Measurements from ENCODE around the gene RIT2. TPM values are rescaled to one million over a fixed set of nuclear protein-coding genes. Genes with fewer than 3 reads are reported as not detected.
A peak's percentile ranks its signal among the peaks of the same experiment; 100 is the strongest.

RIT2 gene
- total RNA-seq, 1 donor from 2014 or later: not detected

GRCh38 chr18:42778024-42778423, 337.5 kb downstream of the RIT2 start:
- H3K27me3 ChIP-seq: no peaks in the 10 kb centered on the region

GRCh38 chr18:42773870-42774269, 341.6 kb downstream of the RIT2 start:
- no peak overlapping the region for H3K27ac ChIP-seq
- no peaks in the 10 kb centered on the region for H3K9me3 ChIP-seq (ENCODE audit: low read depth)
- Mint-ChIP-seq H3K9me3 (no peaks in the 10 kb centered on the region), H3K36me3 (no peaks in the 10 kb centered on the region), H3K4me3 (no peak overlapping the region), H3K27ac (no peak overlapping the region), H3K4me1 (peaks cover 18% of the 10 kb centered on the region), H3K27me3 (ENCODE audit: insufficient read depth, low read depth) (no peaks in the 10 kb centered on the region)
- no peaks in the 10 kb centered on the region for H3K79me2 ChIP-seq (ENCODE audit: low read depth)
- DNase-seq (ENCODE audit: low spot score): no peak
- H2AFZ ChIP-seq (replicated peaks): peak overlapping the region; percentile 55
- H3K4me2 ChIP-seq: no peak overlapping the region
- H3K27me3 ChIP-seq: no peaks in the 10 kb centered on the region
- no peaks in the 10 kb centered on the region for H3K36me3 ChIP-seq
- H3K9ac ChIP-seq: no peak overlapping the region
- no peaks in the 10 kb centered on the region for H4K20me1 ChIP-seq (ENCODE audit: low read depth)
- H3F3A ChIP-seq (ENCODE audit: low read depth): no peaks in the 10 kb centered on the region
- no peak overlapping the region for H3K4me3 ChIP-seq
- H3K4me1 ChIP-seq: peaks cover 17% of the 10 kb centered on the region
- TF ChIP-seq EZH2phosphoT487 (IDR thresholded peaks at IDR 0.05) (no peak), EZH2 (IDR thresholded peaks at IDR 0.05) (no peak), CTCF (IDR thresholded peaks at IDR 0.05) (no peak)

More at GRCh38 chr18:42778024-42778423, 337.5 kb downstream of the RIT2 start:
- no peak overlapping the region for H3K4me3 ChIP-seq
- H3K9me3 ChIP-seq (ENCODE audit: low read depth): no peaks in the 10 kb centered on the region
- no peak for DNase-seq (ENCODE audit: low spot score)
- H3K79me2 ChIP-seq (ENCODE audit: low read depth): no peaks in the 10 kb centered on the region
- no peak overlapping the region for H3K27ac Mint-ChIP-seq
- H3K9me3 Mint-ChIP-seq: no peaks in the 10 kb centered on the region
- H3K27ac ChIP-seq: no peak overlapping the region
- no peak overlapping the region for H2AFZ ChIP-seq (replicated peaks)
- no peaks in the 10 kb centered on the region for H3K27me3 Mint-ChIP-seq (ENCODE audit: insufficient read depth, low read depth)
- H3K9ac ChIP-seq: no peak overlapping the region
- H3K4me1 Mint-ChIP-seq: peaks cover 41% of the 10 kb centered on the region
- peaks cover 31% of the 10 kb centered on the region for H3K4me1 ChIP-seq
- no peaks in the 10 kb centered on the region for H3K36me3 Mint-ChIP-seq
- H3K4me3 Mint-ChIP-seq: no peak overlapping the region
- no peaks in the 10 kb centered on the region for H3K36me3 ChIP-seq
- peak overlapping the region; percentile 40 for H3K4me2 ChIP-seq
- H3F3A ChIP-seq (ENCODE audit: low read depth): peaks cover 3% of the 10 kb centered on the region
- no peaks in the 10 kb centered on the region for H4K20me1 ChIP-seq (ENCODE audit: low read depth)
- no peak for TF ChIP-seq CTCF (IDR thresholded peaks at IDR 0.05)
- no peak for TF ChIP-seq EZH2phosphoT487 (IDR thresholded peaks at IDR 0.05)
- no peak for TF ChIP-seq EZH2 (IDR thresholded peaks at IDR 0.05)

GRCh38 chr18:42771936-42772335, 343.5 kb downstream of the RIT2 start:
- Histone ChIP-seq H3K9me3 (ENCODE audit: low read depth) (no peaks in the 10 kb centered on the region), H3K36me3 (no peaks in the 10 kb centered on the region), H3F3A (ENCODE audit: low read depth) (no peaks in the 10 kb centered on the region), H3K4me2 (no peak overlapping the region), H4K20me1 (ENCODE audit: low read depth) (no peaks in the 10 kb centered on the region), H3K4me1 (no peaks in the 10 kb centered on the region), H3K79me2 (ENCODE audit: low read depth) (no peaks in the 10 kb centered on the region), H2AFZ (replicated peaks) (no peak overlapping the region), H3K4me3 (no peak overlapping the region), H3K9ac (no peak overlapping the region), H3K27ac (no peak overlapping the region), H3K27me3 (no peaks in the 10 kb centered on the region)
- DNase-seq (ENCODE audit: low spot score): no peak
- H3K27me3 Mint-ChIP-seq (ENCODE audit: insufficient read depth, low read depth): peaks cover 5% of the 10 kb centered on the region
- no peak overlapping the region for H3K27ac Mint-ChIP-seq
- H3K4me3 Mint-ChIP-seq: no peak overlapping the region
- peaks cover 13% of the 10 kb centered on the region for H3K9me3 Mint-ChIP-seq
- H3K4me1 Mint-ChIP-seq: peaks cover 2% of the 10 kb centered on the region
- no peak for TF ChIP-seq EZH2 (IDR thresholded peaks at IDR 0.05)
- TF ChIP-seq EZH2phosphoT487 (IDR thresholded peaks at IDR 0.05): no peak
- TF ChIP-seq CTCF (IDR thresholded peaks at IDR 0.05): no peak
- H3K36me3 Mint-ChIP-seq: peaks cover 4% of the 10 kb centered on the region
